Lower leg skin (tissue), 3 donors: ENCODE data around the gene C5orf46.

ENCODE experiments used
- CTCF ChIP-seq, 3 donors: fragments of 450-650 bp; IDR thresholded peaks; one replicate each; pipeline ENCODE4 v1.5.1; 2016; ENCODE audit warnings: antibody characterized with exemption in 3 of 3, mild to moderate bottlenecking in 3 of 3, moderate library complexity in 2 of 3
- POLR2A ChIP-seq, 2 donors: fragments of 450-650 bp; IDR thresholded peaks; one replicate each; pipeline ENCODE4 v1.6.1; 2016 to 2017; ENCODE audit warnings: antibody characterized with exemption in 2 of 2, mild to moderate bottlenecking in 1 of 2, moderate library complexity in 1 of 2

- TF ChIP-seq CTCF (IDR thresholded peaks at IDR 0.05) (no peak), POLR2A (IDR thresholded peaks at IDR 0.05) (no peak)
These were observed 14.8 kb upstream of the C5orf46 start for GRCh38 chr5:147921136-147921535.
